Caco-2 (cell line): ENCODE measurements around the gene SF3B3. TPM values are rescaled to one million over a fixed set of nuclear protein-coding genes. Genes with fewer than 3 reads are reported as not detected.
A peak's percentile ranks its signal among the peaks of the same experiment; 100 is the strongest.

ENCODE experiments used
- BruUV-seq: library from RNA; stranded (reverse); fragments of 400-500 nt; replicated peaks from 2 replicates; lab custom pipeline; 2021; lab: Mats Ljungman, UMichigan
- CTCF ChIA-PET: fragments of 300-600 bp; sonication (Branson Sonifier 250); formaldehyde crosslinking; loops from one replicate; lab custom pipeline; 2022; ENCODE audit warnings: antibody characterized with exemption; lab: Charles Lee
- POLR2A ChIA-PET: fragments of 300-600 bp; sonication (Branson Sonifier 250); formaldehyde crosslinking; loops from one replicate; lab custom pipeline; 2022; ENCODE audit warnings: antibody characterized with exemption; lab: Charles Lee
- DNase-seq, 2 experiments: peaks; one replicate each; pipeline versions ENCODE4 v3.0.0 to v3.0.0-alpha.2; 2020 to 2022
- H3K27me3 ChIP-seq: replicated peaks from 2 replicates; pipeline ENCODE4 v1.6.0; 2011; ENCODE audit warnings: low read length; ENCODE audit not compliant: control insufficient read depth, insufficient read depth
- H3K36me3 ChIP-seq: 2 replicates; pipeline ENCODE4 v1.5.1; 2011; ENCODE audit warnings: low read length; ENCODE audit not compliant: control insufficient read depth, insufficient read depth
- H3K4me1 ChIP-seq: fragments of 250-450 bp; sonication (Bioruptor Pico); 2 replicates; pipeline ENCODE4 v1.5.1; 2020; ENCODE audit warnings: mild to moderate bottlenecking
- H3K4me3 ChIP-seq: 2 replicates; pipeline ENCODE4 v1.5.1; 2011; ENCODE audit warnings: low read depth, mild to moderate bottlenecking, control low read depth, low read length
- H3K9me3 ChIP-seq: fragments of 250-450 bp; sonication (Bioruptor Pico); 2 replicates; pipeline ENCODE4 v1.5.1; 2020; ENCODE audit warnings: mild to moderate bottlenecking, moderate library complexity
- H3K27ac Mint-ChIP-seq: one replicate; pipeline ENCODE4 v1.8.0; 2022; ENCODE audit warnings: mixed read lengths; ENCODE audit not compliant: unreplicated experiment
- H3K27me3 Mint-ChIP-seq: one replicate; pipeline ENCODE4 v1.8.0; 2022; ENCODE audit warnings: mixed read lengths; ENCODE audit not compliant: insufficient read depth, unreplicated experiment
- H3K36me3 Mint-ChIP-seq: one replicate; pipeline ENCODE4 v1.8.0; 2022; ENCODE audit warnings: mild to moderate bottlenecking, mixed read lengths; ENCODE audit not compliant: insufficient read depth, unreplicated experiment
- H3K4me1 Mint-ChIP-seq: one replicate; pipeline ENCODE4 v1.8.0; 2022; ENCODE audit warnings: low read depth, mixed read lengths; ENCODE audit not compliant: unreplicated experiment
- H3K4me3 Mint-ChIP-seq: one replicate; pipeline ENCODE4 v1.8.0; 2022; ENCODE audit warnings: mild to moderate bottlenecking, moderate library complexity, mixed read lengths; ENCODE audit not compliant: unreplicated experiment
- H3K9me3 Mint-ChIP-seq: one replicate; pipeline ENCODE4 v1.8.0; 2022; ENCODE audit warnings: mixed read lengths; ENCODE audit not compliant: unreplicated experiment
- intact Hi-C: fragments of 100-400 bp; cut with micrococcal nuclease; formaldehyde crosslinking; loops from one replicate; pipeline ENCODE4 v1.10.0; 2022; ENCODE audit not compliant: unreplicated experiment
- total RNA-seq: library from RNA; stranded (reverse); gene quantifications from 2 replicates; pipeline ENCODE4 v1.2.3, GENCODE V29; 2022
- TF ChIP-seq, protein P1 (sequence below), 2 experiments: fragments of 200-600 bp in 1 of 2; IDR thresholded peaks; 1 replicate in 1 of 2; 2 replicates in 1 of 2; pipeline versions ENCODE4 v1.5.1 to v1.8.0; 2011 to 2022; ENCODE audit warnings: antibody characterized with exemption in 1 of 2, control low read depth in 1 of 2, inconsistent platforms in 1 of 2, low read depth in 1 of 2, low read length in 1 of 2, mild to moderate bottlenecking in 1 of 2, moderate library complexity in 1 of 2; ENCODE audit not compliant: insufficient read depth in 1 of 2, severe bottlenecking in 1 of 2, unreplicated experiment in 1 of 2

SF3B3 gene
- total RNA-seq, 1 experiment from 2014 or later = 387 TPM

DNA sequence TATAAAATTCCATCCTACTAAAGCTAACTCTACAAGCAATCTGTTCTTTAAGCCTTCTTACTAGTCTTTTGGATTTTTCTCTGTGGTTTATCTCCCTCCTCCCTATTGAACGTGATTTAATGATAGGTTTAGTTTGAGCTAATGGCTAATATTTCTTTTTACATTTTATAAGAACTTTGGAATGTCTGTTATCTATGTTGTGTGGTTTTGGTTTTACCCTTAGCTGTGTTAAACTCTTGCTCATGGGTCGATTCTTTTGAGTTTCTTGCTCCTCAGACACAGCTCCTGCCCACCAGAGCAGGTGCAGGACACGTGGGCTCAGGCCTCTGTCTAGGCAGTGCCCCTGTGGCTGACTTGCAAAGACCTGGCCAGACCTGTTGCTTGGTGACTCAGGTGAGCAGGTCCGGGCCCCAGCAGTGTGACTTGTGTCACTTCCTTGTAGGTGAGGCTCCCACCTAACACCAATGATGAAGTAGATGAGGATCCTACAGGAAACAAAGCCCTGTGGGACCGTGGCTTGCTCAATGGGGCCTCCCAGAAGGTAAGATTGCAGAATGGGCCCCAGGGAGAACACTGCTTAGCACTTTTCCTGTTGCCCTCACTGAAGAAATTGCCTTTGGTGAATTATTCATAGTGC, 45.1 kb downstream of the SF3B3 start:
- no TSS peak for BruUV-seq

DNA sequence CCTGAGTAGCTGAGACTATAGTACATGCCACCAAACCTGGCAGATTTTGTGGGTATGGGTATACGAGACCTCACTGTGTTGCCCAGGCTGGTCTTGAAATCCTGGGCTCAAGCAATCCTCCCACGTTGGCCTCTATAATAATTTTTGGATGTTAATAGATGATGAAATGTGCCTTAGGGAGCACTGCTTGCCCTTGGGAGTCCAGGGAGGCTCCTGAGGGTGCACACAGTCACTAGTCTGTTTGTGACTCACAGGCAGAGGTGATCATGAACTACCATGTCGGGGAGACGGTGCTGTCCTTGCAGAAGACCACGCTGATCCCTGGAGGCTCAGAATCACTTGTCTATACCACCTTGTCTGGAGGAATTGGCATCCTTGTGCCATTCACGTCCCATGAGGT, 46.1 kb downstream of the SF3B3 start:
- intact Hi-C loops = no loop called here
- no peaks in the 10 kb centered on the region for H3K27me3 Mint-ChIP-seq
- peak in 1 of 2 experiments; percentile 29 for DNase-seq
- Histone ChIP-seq H3K27me3 (no peaks in the 10 kb centered on the region), H3K4me3 (no peak overlapping the region), H3K4me1 (no peaks in the 10 kb centered on the region), H3K36me3 (peaks cover 24% of the 10 kb centered on the region), H3K9me3 (no peaks in the 10 kb centered on the region)
- POLR2A ChIA-PET = no interaction called here
- H3K36me3 Mint-ChIP-seq = peaks cover 100% of the 10 kb centered on the region
- no peak overlapping the region for H3K27ac Mint-ChIP-seq
- H3K4me3 Mint-ChIP-seq = no peak overlapping the region
- TF ChIP-seq, protein P1, sequence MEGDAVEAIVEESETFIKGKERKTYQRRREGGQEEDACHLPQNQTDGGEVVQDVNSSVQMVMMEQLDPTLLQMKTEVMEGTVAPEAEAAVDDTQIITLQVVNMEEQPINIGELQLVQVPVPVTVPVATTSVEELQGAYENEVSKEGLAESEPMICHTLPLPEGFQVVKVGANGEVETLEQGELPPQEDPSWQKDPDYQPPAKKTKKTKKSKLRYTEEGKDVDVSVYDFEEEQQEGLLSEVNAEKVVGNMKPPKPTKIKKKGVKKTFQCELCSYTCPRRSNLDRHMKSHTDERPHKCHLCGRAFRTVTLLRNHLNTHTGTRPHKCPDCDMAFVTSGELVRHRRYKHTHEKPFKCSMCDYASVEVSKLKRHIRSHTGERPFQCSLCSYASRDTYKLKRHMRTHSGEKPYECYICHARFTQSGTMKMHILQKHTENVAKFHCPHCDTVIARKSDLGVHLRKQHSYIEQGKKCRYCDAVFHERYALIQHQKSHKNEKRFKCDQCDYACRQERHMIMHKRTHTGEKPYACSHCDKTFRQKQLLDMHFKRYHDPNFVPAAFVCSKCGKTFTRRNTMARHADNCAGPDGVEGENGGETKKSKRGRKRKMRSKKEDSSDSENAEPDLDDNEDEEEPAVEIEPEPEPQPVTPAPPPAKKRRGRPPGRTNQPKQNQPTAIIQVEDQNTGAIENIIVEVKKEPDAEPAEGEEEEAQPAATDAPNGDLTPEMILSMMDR (IDR thresholded peaks at IDR 0.05; ENCODE audit: insufficient read depth in 1 of 2, low read depth in 1 of 2, low read length in 1 of 2, severe bottlenecking in 1 of 2, unreplicated experiment in 1 of 2) = no peak
- H3K9me3 Mint-ChIP-seq = no peaks in the 10 kb centered on the region
- BruUV-seq = no TSS peak
- CTCF ChIA-PET = no interaction called here
- no peaks in the 10 kb centered on the region for H3K4me1 Mint-ChIP-seq

More for the DNA sequence above, 45.1 kb downstream of the SF3B3 start:
- Mint-ChIP-seq H3K4me3 (no peak overlapping the region), H3K27ac (peak overlapping the region; percentile 6), H3K9me3 (no peaks in the 10 kb centered on the region), H3K4me1 (no peaks in the 10 kb centered on the region), H3K27me3 (no peaks in the 10 kb centered on the region), H3K36me3 (peaks cover 100% of the 10 kb centered on the region)
- Histone ChIP-seq H3K36me3 (peaks cover 23% of the 10 kb centered on the region), H3K4me3 (no peak overlapping the region), H3K27me3 (no peaks in the 10 kb centered on the region), H3K9me3 (no peaks in the 10 kb centered on the region), H3K4me1 (no peaks in the 10 kb centered on the region)
- intact Hi-C loops = no loop called here
- CTCF ChIA-PET = no interaction called here
- TF ChIP-seq, protein P1 (IDR thresholded peaks at IDR 0.05; ENCODE audit: insufficient read depth in 1 of 2, low read depth in 1 of 2, low read length in 1 of 2, severe bottlenecking in 1 of 2, unreplicated experiment in 1 of 2) = no peak
- DNase-seq = peak in 1 of 2 experiments; percentile 27
- POLR2A ChIA-PET = no interaction called here

- Histone ChIP-seq H3K27me3 (no peaks in the 10 kb centered on the region), H3K36me3 (peaks cover 22% of the 10 kb centered on the region), H3K4me3 (no peak overlapping the region), H3K9me3 (no peaks in the 10 kb centered on the region), H3K4me1 (no peaks in the 10 kb centered on the region)
- ChIA-PET CTCF (no interaction called here), POLR2A (no interaction called here)
- peak in 1 of 2 experiments; percentile 14 for DNase-seq
- Mint-ChIP-seq H3K9me3 (no peaks in the 10 kb centered on the region), H3K27me3 (no peaks in the 10 kb centered on the region), H3K27ac (no peak overlapping the region), H3K4me1 (no peaks in the 10 kb centered on the region), H3K4me3 (no peak overlapping the region), H3K36me3 (peaks cover 99% of the 10 kb centered on the region)
- no TSS peak for BruUV-seq
- intact Hi-C loops = no loop called here
- TF ChIP-seq, protein P1 (IDR thresholded peaks at IDR 0.05; ENCODE audit: insufficient read depth in 1 of 2, low read depth in 1 of 2, low read length in 1 of 2, severe bottlenecking in 1 of 2, unreplicated experiment in 1 of 2) = no peak
Observed at GRCh38 chr16:70570967-70571570, 47.5 kb downstream of the SF3B3 start.
